Liver (tissue), 9 donors: ENCODE measurements around the gene THEM4. TPM values are rescaled to one million over a fixed set of nuclear protein-coding genes. Genes with fewer than 3 reads are reported as not detected.

Experiments
- DNase-seq: peaks from one replicate; pipeline ENCODE4 v3.0.0-alpha.2; 2017; ENCODE audit warnings: low spot score
- H3K27ac ChIP-seq, 2 donors: one replicate each; pipeline ENCODE4 v1.7.0; 2013; ENCODE audit warnings: inconsistent platforms in 2 of 2, low read length in 2 of 2, control low read depth in 1 of 2, low read depth in 1 of 2, mild to moderate bottlenecking in 1 of 2
- H3K27me3 ChIP-seq, 4 donors: one replicate each; pipeline versions ENCODE4 v1.6.1 to v1.7.0; 2013; ENCODE audit warnings: low read length in 3 of 4, inconsistent platforms in 1 of 4, mild to moderate bottlenecking in 1 of 4, moderate library complexity in 1 of 4; ENCODE audit not compliant: control insufficient read depth in 4 of 4, insufficient read depth in 4 of 4
- H3K36me3 ChIP-seq, 4 donors: one replicate each; pipeline versions ENCODE4 v1.6.1 to v1.7.0; 2013; ENCODE audit warnings: low read length in 3 of 4, mild to moderate bottlenecking in 3 of 4, low read depth in 1 of 4, moderate library complexity in 1 of 4; ENCODE audit not compliant: control insufficient read depth in 4 of 4, insufficient read depth in 3 of 4
- H3K4me1 ChIP-seq, 4 donors: one replicate each; pipeline versions ENCODE4 v1.6.1 to v1.7.0; 2013; ENCODE audit warnings: low read length in 3 of 4, mild to moderate bottlenecking in 3 of 4, moderate library complexity in 1 of 4; ENCODE audit not compliant: control insufficient read depth in 4 of 4, insufficient read depth in 4 of 4
- H3K4me3 ChIP-seq, 3 donors: one replicate each; pipeline versions ENCODE4 v1.6.1 to v1.7.0; 2013; ENCODE audit warnings: low read length in 3 of 3, control low read depth in 1 of 3, low read depth in 1 of 3, mild to moderate bottlenecking in 1 of 3
- H3K9ac ChIP-seq, 2 donors: one replicate each; pipeline ENCODE4 v1.7.0; 2013; ENCODE audit warnings: low read length in 2 of 2, mild to moderate bottlenecking in 2 of 2, moderate library complexity in 2 of 2, control low read depth in 1 of 2, low read depth in 1 of 2
- H3K9me3 ChIP-seq, 4 donors: one replicate each; pipeline versions ENCODE4 v1.6.1 to v1.7.0; 2013; ENCODE audit warnings: low read length in 3 of 4; ENCODE audit not compliant: control insufficient read depth in 4 of 4
- ATF3 ChIP-seq: IDR thresholded peaks from 2 replicates; pipeline ENCODE4 v1.6.1; 2016; ENCODE audit warnings: antibody characterized with exemption
- CTCF ChIP-seq: fragments of 150-350 bp; IDR thresholded peaks from 2 replicates; pipeline ENCODE4 v1.5.1; 2017; ENCODE audit warnings: improper control_type of control experiment, low read depth, low read length; ENCODE audit not compliant: missing input control
- EGR1 ChIP-seq, 2 donors: IDR thresholded peaks; 2 replicates each; pipeline ENCODE4 v1.6.1; 2016 to 2018; ENCODE audit warnings: antibody characterized with exemption in 2 of 2, low read depth in 2 of 2
- FOXA1 ChIP-seq: IDR thresholded peaks from 2 replicates; pipeline ENCODE4 v1.6.1; 2016; ENCODE audit warnings: antibody characterized with exemption
- FOXA2 ChIP-seq: IDR thresholded peaks from 2 replicates; pipeline ENCODE4 v1.6.1; 2016; ENCODE audit warnings: antibody characterized with exemption
- GABPA ChIP-seq, 2 donors: IDR thresholded peaks in 1 of 2; conservative IDR thresholded peaks in 1 of 2; 2 replicates each; pipeline ENCODE4 v1.6.1; 2016; ENCODE audit warnings: antibody characterized with exemption in 2 of 2, mild to moderate bottlenecking in 1 of 2, moderate library complexity in 1 of 2
- HNF4A ChIP-seq, 2 donors: conservative IDR thresholded peaks; 2 replicates each; pipeline ENCODE4 v1.6.1; 2016; ENCODE audit warnings: antibody characterized with exemption in 2 of 2, mild to moderate bottlenecking in 2 of 2
- HNF4G ChIP-seq: IDR thresholded peaks from 2 replicates; pipeline ENCODE4 v1.6.1; 2016; ENCODE audit warnings: antibody characterized with exemption
- JUND ChIP-seq, 2 donors: IDR thresholded peaks; 2 replicates each; pipeline ENCODE4 v1.6.1; 2016; ENCODE audit warnings: antibody characterized with exemption in 2 of 2
- MAX ChIP-seq: IDR thresholded peaks from 2 replicates; pipeline ENCODE4 v1.6.1; 2016; ENCODE audit warnings: antibody characterized with exemption
- NR2F2 ChIP-seq: IDR thresholded peaks from 2 replicates; pipeline ENCODE4 v1.6.1; 2016; ENCODE audit warnings: antibody characterized with exemption
- RAD21 ChIP-seq, 2 donors: IDR thresholded peaks; 2 replicates each; pipeline ENCODE4 v1.6.1; 2016; ENCODE audit warnings: antibody characterized with exemption in 2 of 2, mild to moderate bottlenecking in 2 of 2
- REST ChIP-seq: IDR thresholded peaks from 2 replicates; pipeline ENCODE4 v1.6.1; 2016; ENCODE audit warnings: antibody characterized with exemption, mild to moderate bottlenecking
- RXRA ChIP-seq, 2 donors: IDR thresholded peaks; 2 replicates each; pipeline ENCODE4 v1.6.1; 2017 to 2018; ENCODE audit warnings: antibody characterized with exemption in 2 of 2, mild to moderate bottlenecking in 1 of 2
- SP1 ChIP-seq: IDR thresholded peaks from 2 replicates; pipeline ENCODE4 v1.6.1; 2018; ENCODE audit warnings: antibody characterized with exemption, mild to moderate bottlenecking
- TAF1 ChIP-seq: conservative IDR thresholded peaks from 2 replicates; pipeline ENCODE4 v1.6.1; 2016; ENCODE audit warnings: antibody characterized with exemption, mild to moderate bottlenecking
- YY1 ChIP-seq: IDR thresholded peaks from 2 replicates; pipeline ENCODE4 v1.6.1; 2016; ENCODE audit warnings: antibody characterized with exemption, mild to moderate bottlenecking
- ZBTB33 ChIP-seq: IDR thresholded peaks from 2 replicates; pipeline ENCODE4 v1.6.1; 2016; ENCODE audit warnings: antibody characterized with exemption
- WGBS: extraction: QIAGEN DNeasy Blood & Tissue Kit; methylation state at CpG from one replicate; pipeline ENCODE4 v1.1.7; 2013; 5-methylcytosine and 5-hydroxymethylcytosine counted together
- polyA plus RNA-seq, 2 donors: library from polyadenylated mRNA; stranded (reverse) in 1 of 2; unstranded in 1 of 2; fragments of 200-250 nt in 1 of 2; fragments of >200 nt in 1 of 2; fragmentation: Nextera tagmentation in 1 of 2; extraction: Ambion mirVana in 1 of 2; gene quantifications; one replicate each; pipeline versions ENCODE4 v1.2.1 to v1.2.3, GENCODE V29; 2013 to 2015
- total RNA-seq, 2 donors: library from RNA; depleted of rRNA; stranded (reverse); fragments of >200 nt; gene quantifications; one replicate each; pipeline ENCODE4 v1.2.3, GENCODE V29; 2014
- donor health status: healthy.
- donor health status: healthy.
- donor health status: healthy.
- donor health status: healthy.
- donor health status: healthy.

The THEM4 gene
- total and polyA plus RNA-seq, 4 donors: 6.1 to 16.2 (median 9.8) TPM

- TF ChIP-seq FOXA2 (no peak), YY1 (no peak), TAF1 (no peak), FOXA1 (no peak), CTCF (no peak), SP1 (no peak), EGR1 (IDR thresholded peaks at IDR 0.05; ENCODE audit: low read depth in 2 of 2) (no peak), ATF3 (no peak), MAX (no peak), RXRA (IDR thresholded peaks at IDR 0.05) (no peak), RAD21 (IDR thresholded peaks at IDR 0.05) (no peak), ZBTB33 (no peak), HNF4A (conservative IDR thresholded peaks at IDR 0.05) (no peak), NR2F2 (no peak), REST (no peak), JUND (IDR thresholded peaks at IDR 0.05) (no peak), HNF4G (no peak), GABPA (IDR thresholded peaks at IDR 0.05 in 1 of 2, conservative IDR thresholded peaks at IDR 0.05 in 1 of 2) (no peak)
- no peak for DNase-seq
- peaks cover 27 to 50% (median 35%) of the 10 kb centered on the region in 4 donors for H3K4me1 ChIP-seq
- H3K27me3 ChIP-seq: no peaks in the 10 kb centered on the region
- no peaks in the 10 kb centered on the region for H3K36me3 ChIP-seq
- H3K9me3 ChIP-seq: no peaks in the 10 kb centered on the region
- H3K27ac ChIP-seq: peak within 1 kb of the TSS; percentile 33 to 40
- WGBS: 27% methylated on average over 47 of the region's 47 CpGs
- H3K4me3 ChIP-seq: peak within 1 kb of the TSS in 2 of 3 donors; percentile 38 to 61
- H3K9ac ChIP-seq: no peak within 1 kb of the TSS
These were observed 69.6 kb downstream of the THEM4 start, which contains the start of gene C2CD4D for GRCh38 chr1:151839457-151840403. C2CD4D (minus strand) TSS chr1:151839820; CDS start chr1:151838989, 831 bp downstream.
